Measurements from ENCODE around the gene LRRC23.
"Not testable (repeated sequence)": the region's sequence is repeated elsewhere in the genome, so short reads cannot be mapped to it uniquely, and the experiment has no call there.

LRRC23 gene

GRCh38 chr12:6904280-6905276 is at the start of gene LRRC23:
TSS of gene LRRC23 (plus strand) at chr12:6904822. CDS start at chr12:6905634, 812 bp downstream.
- DNase-seq = peak; percentile 95 to 98

GRCh38 chr12:6855322-6855721 is 49.3 kb upstream of the LRRC23 start:
- DNase-seq = no peak

- no peak for DNase-seq
Observed at GRCh38 chr12:6858799-6859198, 45.8 kb upstream of the LRRC23 start.

- DNase-seq = no peak
Observed at GRCh38 chr12:6860116-6860515, 44.5 kb upstream of the LRRC23 start.

GRCh38 chr12:6860942-6861341 is 43.7 kb upstream of the LRRC23 start:
- no peak for DNase-seq

GRCh38 chr12:6861391-6861790 is 43.2 kb upstream of the LRRC23 start:
- DNase-seq = no peak

- DNase-seq = no peak
Observed at GRCh38 chr12:6863033-6863432, 41.6 kb upstream of the LRRC23 start.

- DNase-seq = no peak
Observed at GRCh38 chr12:6863586-6864321, 40.9 kb upstream of the LRRC23 start.

- not testable (repeated sequence) for DNase-seq
Observed at GRCh38 chr12:6865307-6865706, 39.3 kb upstream of the LRRC23 start.

GRCh38 chr12:6866163-6866919 is 38.3 kb upstream of the LRRC23 start:
- DNase-seq = no peak

- peak in 1 of 2 experiments; percentile 49 for DNase-seq
Observed at GRCh38 chr12:6866920-6867412, 37.7 kb upstream of the LRRC23 start.

GRCh38 chr12:6867413-6868210 is 37.0 kb upstream of the LRRC23 start, which contains the start of gene TPI1:
TSS of gene TPI1 (plus strand) at chr12:6867531. CDS start at chr12:6867567, 36 bp downstream.
- DNase-seq = peak in 1 of 2 experiments; percentile 84

GRCh38 chr12:6868211-6869048 is 36.2 kb upstream of the LRRC23 start:
- no peak for DNase-seq

GRCh38 chr12:6869049-6870021 is 35.3 kb upstream of the LRRC23 start:
- DNase-seq = peak; percentile 80 to 90

- DNase-seq = not testable (repeated sequence)
Observed at GRCh38 chr12:6870304-6870703, 34.3 kb upstream of the LRRC23 start.

GRCh38 chr12:6871052-6871957 is 33.3 kb upstream of the LRRC23 start:
- peak in 1 of 2 experiments; percentile 24 for DNase-seq

- peak; percentile 43 to 82 for DNase-seq
Observed at GRCh38 chr12:6872073-6873048, 32.3 kb upstream of the LRRC23 start.

Measured in NCI-H526 (cell line).